Osteocyte (in vitro differentiated cells): ENCODE data around the gene TEX36. TPM values are rescaled to one million over a fixed set of nuclear protein-coding genes. Genes with fewer than 3 reads are reported as not detected.
A peak's percentile ranks its signal among the peaks of the same experiment; 100 is the strongest.
"Not testable (repeated sequence)": the region's sequence is repeated elsewhere in the genome, so short reads cannot be mapped to it uniquely, and the experiment has no call there.

Experiments
- DNase-seq: peaks from one replicate; pipeline ENCODE4 v3.0.0; 2021; ENCODE audit warnings: mixed read lengths; ENCODE audit not compliant: unreplicated experiment; ENCODE audit errors: extremely low spot score
- H3K27ac Mint-ChIP-seq: one replicate; pipeline ENCODE4 v1.8.0; 2021; ENCODE audit warnings: mild to moderate bottlenecking, mixed read lengths; ENCODE audit not compliant: unreplicated experiment
- H3K27me3 Mint-ChIP-seq: one replicate; pipeline ENCODE4 v1.8.0; 2021; ENCODE audit warnings: mixed read lengths; ENCODE audit not compliant: unreplicated experiment
- H3K36me3 Mint-ChIP-seq: one replicate; pipeline ENCODE4 v1.8.0; 2021; ENCODE audit warnings: mixed read lengths; ENCODE audit not compliant: unreplicated experiment
- H3K4me1 Mint-ChIP-seq: one replicate; pipeline ENCODE4 v1.8.0; 2021; ENCODE audit warnings: mixed read lengths; ENCODE audit not compliant: unreplicated experiment
- H3K4me3 Mint-ChIP-seq: one replicate; pipeline ENCODE4 v1.8.0; 2021; ENCODE audit warnings: mild to moderate bottlenecking, moderate library complexity, mixed read lengths; ENCODE audit not compliant: unreplicated experiment
- H3K9me3 Mint-ChIP-seq: one replicate; pipeline ENCODE4 v1.8.0; 2021; ENCODE audit warnings: mixed read lengths; ENCODE audit not compliant: unreplicated experiment
- total RNA-seq: library from RNA; stranded (reverse); gene quantifications from 2 replicates; pipeline ENCODE4 v1.2.1, GENCODE V29; 2021
- TF ChIP-seq, protein P1 (sequence below): fragments of 200-600 bp; sonication (generic); IDR thresholded peaks from 2 replicates; pipeline ENCODE4 v1.5.0; 2021; ENCODE audit warnings: antibody characterized with exemption, mild to moderate bottlenecking, moderate library complexity

Gene TEX36
- total RNA-seq, 1 donor from 2014 or later = not detected

DNA sequence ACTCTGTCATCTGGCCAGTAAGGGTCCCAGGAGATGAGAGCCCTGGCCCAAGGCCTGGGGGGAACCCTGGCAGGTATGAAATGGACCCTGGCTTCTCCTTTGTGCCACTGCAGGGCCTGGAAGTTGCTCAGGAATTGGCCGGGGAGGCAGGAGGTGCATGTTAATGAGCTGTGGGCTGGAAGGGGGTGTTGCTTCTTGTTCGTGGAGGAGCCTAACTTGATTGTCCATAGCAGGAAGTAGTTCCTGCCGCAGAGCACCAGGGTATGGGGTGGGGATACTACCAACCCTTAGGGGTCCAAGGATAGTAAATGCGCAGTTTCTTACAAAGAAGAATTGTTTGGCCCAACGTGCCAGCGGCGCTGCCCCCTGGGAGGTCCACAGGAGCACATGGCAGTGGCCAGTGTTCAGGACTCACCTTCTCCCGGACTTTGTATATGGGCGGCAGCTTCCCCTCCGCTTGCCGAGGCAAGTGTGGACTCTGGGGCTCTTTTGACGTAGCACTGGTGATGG is 21.5 kb downstream of the TEX36 start:
- Mint-ChIP-seq H3K9me3 (peaks cover 15% of the 10 kb centered on the region), H3K36me3 (no peaks in the 10 kb centered on the region), H3K27me3 (peaks cover 37% of the 10 kb centered on the region), H3K4me1 (peaks cover 20% of the 10 kb centered on the region), H3K27ac (peak overlapping the region; percentile 95), H3K4me3 (no peak overlapping the region)
- DNase-seq = no peak
- TF ChIP-seq, protein P1, sequence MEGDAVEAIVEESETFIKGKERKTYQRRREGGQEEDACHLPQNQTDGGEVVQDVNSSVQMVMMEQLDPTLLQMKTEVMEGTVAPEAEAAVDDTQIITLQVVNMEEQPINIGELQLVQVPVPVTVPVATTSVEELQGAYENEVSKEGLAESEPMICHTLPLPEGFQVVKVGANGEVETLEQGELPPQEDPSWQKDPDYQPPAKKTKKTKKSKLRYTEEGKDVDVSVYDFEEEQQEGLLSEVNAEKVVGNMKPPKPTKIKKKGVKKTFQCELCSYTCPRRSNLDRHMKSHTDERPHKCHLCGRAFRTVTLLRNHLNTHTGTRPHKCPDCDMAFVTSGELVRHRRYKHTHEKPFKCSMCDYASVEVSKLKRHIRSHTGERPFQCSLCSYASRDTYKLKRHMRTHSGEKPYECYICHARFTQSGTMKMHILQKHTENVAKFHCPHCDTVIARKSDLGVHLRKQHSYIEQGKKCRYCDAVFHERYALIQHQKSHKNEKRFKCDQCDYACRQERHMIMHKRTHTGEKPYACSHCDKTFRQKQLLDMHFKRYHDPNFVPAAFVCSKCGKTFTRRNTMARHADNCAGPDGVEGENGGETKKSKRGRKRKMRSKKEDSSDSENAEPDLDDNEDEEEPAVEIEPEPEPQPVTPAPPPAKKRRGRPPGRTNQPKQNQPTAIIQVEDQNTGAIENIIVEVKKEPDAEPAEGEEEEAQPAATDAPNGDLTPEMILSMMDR = no peak

DNA sequence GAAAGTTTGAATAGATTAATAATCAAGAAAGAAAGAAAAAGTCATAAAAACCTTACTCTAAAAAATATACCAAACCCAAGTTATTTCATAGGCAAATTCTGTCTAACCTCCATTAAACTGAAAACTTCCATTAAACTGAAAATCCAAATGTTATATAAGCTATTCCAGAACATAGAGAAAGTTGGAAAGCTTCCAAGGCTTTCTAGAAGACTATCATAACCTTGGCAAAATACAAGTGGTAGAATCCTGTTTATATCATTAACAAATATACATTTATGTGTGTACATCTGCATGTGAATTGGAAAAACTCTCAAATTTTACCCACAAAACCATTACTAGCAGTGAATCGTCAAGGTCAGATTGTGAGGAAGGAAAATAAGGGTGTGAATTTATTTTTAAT is 23.9 kb downstream of the TEX36 start:
- DNase-seq = no peak
- peaks cover 3% of the 10 kb centered on the region for H3K9me3 Mint-ChIP-seq
- TF ChIP-seq, protein P1 = no peak
- H3K4me3 Mint-ChIP-seq = no peak overlapping the region
- peaks cover 29% of the 10 kb centered on the region for H3K27me3 Mint-ChIP-seq
- H3K27ac Mint-ChIP-seq = no peak overlapping the region
- H3K36me3 Mint-ChIP-seq = no peaks in the 10 kb centered on the region
- peaks cover 20% of the 10 kb centered on the region for H3K4me1 Mint-ChIP-seq

DNA sequence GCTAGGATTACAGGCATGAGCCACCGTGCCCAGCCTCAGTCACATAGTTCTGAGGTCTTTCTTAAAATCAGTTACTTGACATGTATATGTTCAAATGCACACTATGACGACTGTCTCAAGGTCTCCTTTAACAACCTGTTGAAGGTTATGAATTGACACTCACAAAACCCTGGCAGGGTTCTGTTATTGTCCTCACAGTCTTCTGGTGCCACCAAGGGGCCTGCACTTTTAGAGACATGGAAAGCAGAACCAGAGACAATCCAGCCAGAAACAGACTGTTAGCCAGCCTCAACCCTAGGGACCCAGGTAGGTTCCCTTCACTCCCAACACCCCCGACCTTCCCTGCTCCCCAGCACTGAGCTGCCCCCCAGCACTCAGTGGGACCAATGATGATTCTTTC is 26.4 kb downstream of the TEX36 start:
- TF ChIP-seq, protein P1 = no peak
- Mint-ChIP-seq H3K27me3 (peaks cover 33% of the 10 kb centered on the region), H3K27ac (no peak overlapping the region), H3K36me3 (no peaks in the 10 kb centered on the region), H3K4me1 (peaks cover 7% of the 10 kb centered on the region), H3K4me3 (no peak overlapping the region), H3K9me3 (no peaks in the 10 kb centered on the region)
- no peak for DNase-seq

DNA sequence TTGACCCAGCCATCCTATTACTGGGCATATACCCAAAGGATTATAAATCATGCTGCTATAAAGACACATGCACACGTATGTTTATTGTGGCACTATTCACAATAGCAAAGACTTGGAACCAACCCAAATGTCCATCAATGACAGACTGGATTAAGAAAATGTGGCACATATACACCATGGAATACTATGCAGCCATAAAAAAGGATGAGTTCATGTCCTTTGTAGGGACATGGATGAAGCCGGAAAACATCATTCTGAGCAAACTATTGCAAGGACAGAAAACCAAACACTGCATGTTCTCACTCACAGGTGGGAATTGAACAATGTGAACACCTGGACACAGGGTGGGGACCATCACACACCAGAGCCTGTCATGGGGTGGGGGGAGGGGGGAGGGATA is 29.9 kb downstream of the TEX36 start:
- not testable (repeated sequence) for DNase-seq
- peaks cover 40% of the 10 kb centered on the region for H3K27me3 Mint-ChIP-seq

DNA sequence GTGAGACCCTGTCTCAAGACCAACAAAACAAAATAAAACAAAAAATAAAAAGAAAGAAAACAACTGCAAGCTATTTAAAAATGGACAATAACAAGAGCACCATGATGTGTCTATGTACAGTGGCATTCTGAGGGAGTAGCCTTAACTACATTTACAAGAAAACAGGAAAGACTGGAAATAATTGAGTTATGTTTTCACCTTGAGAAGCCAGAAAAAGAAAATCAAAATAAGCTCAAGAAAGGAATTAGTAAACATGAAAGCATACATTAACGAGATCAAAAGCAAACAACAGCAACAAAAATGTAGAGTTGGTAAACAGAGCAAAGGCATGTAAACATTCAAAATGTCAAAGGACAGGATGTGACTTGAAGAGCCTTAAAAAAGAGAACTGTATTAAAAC is 36.7 kb downstream of the TEX36 start:
- no peak overlapping the region for H3K4me3 Mint-ChIP-seq
- no peak overlapping the region for H3K27ac Mint-ChIP-seq
- DNase-seq = no peak
- peaks cover 21% of the 10 kb centered on the region for H3K27me3 Mint-ChIP-seq
- no peaks in the 10 kb centered on the region for H3K9me3 Mint-ChIP-seq
- TF ChIP-seq, protein P1 = no peak
- H3K4me1 Mint-ChIP-seq = no peaks in the 10 kb centered on the region
- H3K36me3 Mint-ChIP-seq = no peaks in the 10 kb centered on the region

More for the DNA sequence above, 29.9 kb downstream of the TEX36 start:
- not testable (repeated sequence) for H3K36me3 Mint-ChIP-seq, H3K27ac Mint-ChIP-seq, H3K4me1 Mint-ChIP-seq, H3K9me3 Mint-ChIP-seq, H3K4me3 Mint-ChIP-seq

DNA sequence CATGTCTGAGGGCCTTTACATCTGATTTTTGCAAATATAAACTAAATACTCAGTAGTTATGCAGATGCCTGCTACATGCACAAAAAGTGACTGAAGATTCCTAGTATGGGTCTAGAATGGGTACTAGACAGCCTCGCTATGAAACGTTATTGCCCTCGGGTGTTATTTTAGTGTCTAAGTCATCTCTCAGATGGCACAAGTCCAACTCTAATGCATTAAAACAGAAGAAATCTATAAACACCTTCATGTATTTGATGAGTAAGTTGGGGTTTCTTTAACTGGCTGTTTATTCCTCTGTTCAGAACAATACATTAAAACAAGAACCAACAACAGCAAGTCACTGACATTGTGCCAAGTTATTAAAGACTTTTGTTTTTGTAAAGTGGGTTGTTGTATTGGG is 41.6 kb downstream of the TEX36 start:
- no peak overlapping the region for H3K27ac Mint-ChIP-seq
- TF ChIP-seq, protein P1 = no peak
- no peaks in the 10 kb centered on the region for H3K9me3 Mint-ChIP-seq

More for the DNA sequence above, 41.6 kb downstream of the TEX36 start:
- Mint-ChIP-seq H3K4me3 (no peak overlapping the region), H3K36me3 (no peaks in the 10 kb centered on the region), H3K4me1 (no peaks in the 10 kb centered on the region), H3K27me3 (peaks cover 15% of the 10 kb centered on the region)
- no peak for DNase-seq
